NCI-H446 (cell line): Measurements from ENCODE around the gene MRPL33.

Source experiments
- DNase-seq, 2 experiments: peaks; one replicate each; lab custom pipeline; 2025; lab: John Stamatoyannopoulos, UW

MRPL33 gene

GRCh38 chr2:27809761-27810241 lies 38.3 kb downstream of the MRPL33 start:
- DNase-seq: no peak

DNA sequence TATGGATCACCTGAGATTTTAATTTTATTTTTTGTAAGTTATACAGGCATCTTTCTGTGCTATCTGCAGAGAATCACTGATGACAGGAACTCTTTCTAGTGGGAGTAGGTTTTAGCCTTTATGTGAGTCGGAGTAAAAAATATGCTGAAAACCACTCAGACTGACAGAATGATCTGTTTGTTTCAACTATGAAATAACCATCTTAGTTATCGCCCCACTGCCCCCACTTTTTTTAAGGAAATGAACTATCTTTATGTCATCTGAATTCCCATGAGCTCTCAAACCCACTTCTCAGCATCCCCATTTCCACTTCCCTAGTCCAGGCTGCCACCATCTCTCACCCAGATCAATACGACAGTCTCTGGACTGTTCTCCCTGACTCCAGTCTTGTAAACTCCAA lies 38.9 kb downstream of the MRPL33 start:
- no peak for DNase-seq

DNA sequence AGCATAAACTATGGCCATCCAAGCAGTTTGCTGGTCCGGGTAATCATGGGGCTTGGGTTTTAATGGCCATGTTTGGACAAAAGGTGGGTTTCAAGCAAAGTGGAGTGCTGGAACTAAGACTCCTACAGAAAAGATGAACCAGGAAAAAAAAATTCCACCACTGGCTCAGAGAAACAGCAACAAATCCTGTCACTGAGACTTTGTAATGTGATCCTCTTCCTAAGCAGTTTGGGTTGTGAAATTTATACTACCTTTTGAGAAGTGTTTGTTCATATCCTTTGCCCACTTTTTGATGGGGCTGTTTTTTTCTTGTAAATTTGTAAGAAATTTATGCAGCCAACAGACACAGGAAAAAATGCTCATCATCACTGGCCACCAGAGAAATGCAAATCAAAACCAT lies 40.2 kb downstream of the MRPL33 start:
- no peak for DNase-seq

DNA sequence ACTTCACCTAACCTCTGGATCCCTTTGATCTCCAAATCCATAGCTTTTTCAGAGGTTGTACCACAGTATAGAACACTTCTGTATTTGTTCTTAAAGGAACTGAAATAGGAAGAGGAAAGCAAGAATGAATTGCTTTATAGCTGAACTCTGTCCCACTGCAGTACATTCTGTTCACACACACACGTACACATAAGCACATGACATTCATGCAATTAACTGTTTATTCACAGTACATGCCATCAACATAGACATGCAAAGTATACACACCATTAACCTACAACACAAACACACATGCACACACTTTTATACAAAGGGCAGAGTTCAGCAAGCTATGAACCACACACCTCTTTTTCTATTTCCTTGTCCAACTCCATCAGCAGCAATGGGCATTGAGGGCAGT lies 43.2 kb downstream of the MRPL33 start:
- no peak for DNase-seq

DNA sequence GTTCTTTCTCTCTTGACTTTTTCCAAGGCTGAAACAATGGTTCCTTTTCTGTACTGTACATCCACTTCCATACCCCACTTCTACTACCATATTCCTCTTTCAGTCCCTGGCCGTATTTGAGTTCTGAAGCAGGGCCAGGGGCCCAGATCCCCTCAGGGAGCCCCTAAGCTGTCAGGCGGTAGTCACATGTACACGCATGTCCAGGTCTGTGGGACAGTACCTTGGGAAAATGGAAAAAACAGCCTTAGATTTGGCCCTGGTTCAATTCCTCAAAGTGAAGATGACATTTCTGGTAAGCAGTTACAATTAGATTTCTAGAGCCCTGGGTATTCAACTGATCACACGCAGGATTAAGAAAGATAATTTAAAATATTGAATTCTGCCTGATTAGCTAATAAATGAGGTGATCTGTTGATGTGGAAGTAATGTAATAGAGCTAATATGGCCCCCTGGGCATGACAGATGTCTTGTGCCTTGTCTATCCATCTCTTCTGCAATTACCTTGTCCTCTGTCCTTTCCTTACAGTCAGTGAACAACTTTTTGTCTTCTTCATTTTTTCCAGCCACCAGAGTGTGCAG lies 44.4 kb downstream of the MRPL33 start:
- DNase-seq: no peak

- no peak for DNase-seq
These were observed 50.5 kb downstream of the MRPL33 start for GRCh38 chr2:27822049-27822448.

DNA sequence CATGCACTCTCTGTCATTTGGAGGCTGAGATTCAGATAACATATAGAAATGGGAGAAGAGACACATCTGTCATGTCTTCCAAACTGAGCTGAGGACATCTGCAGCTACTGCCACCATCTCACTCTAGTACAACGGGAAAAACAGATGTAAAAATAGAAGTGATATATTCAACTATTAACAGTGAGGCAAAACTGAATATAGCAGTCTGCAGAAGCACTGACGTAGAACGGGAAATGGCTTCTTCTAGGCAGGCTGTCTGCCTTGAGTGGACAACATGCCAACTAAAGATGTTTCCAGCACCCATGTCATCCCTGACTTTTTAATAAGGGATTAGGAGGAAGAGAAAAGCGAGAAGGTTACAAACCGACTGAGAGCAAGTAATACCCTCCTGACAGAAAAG lies 51.6 kb downstream of the MRPL33 start:
- DNase-seq: no peak

DNA sequence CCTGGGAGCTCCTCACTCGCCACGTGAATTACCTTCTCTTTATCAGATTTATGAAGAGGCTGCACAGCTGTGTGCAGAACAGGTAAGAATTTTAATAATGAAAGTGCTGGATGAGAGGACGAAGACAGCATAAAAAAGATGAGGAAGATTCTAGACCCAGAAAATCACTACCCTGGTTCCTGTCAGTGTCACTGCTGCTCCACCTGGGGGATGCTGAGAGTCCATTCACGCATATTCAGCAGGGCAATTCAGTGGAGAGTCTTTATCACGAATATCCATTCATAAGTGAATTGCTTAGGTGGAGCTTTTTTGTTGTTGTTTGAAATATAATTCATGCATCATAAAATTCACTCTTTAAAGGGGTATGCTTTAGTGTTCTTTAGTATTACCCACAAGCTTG lies 52.0 kb downstream of the MRPL33 start:
- no peak for DNase-seq

DNA sequence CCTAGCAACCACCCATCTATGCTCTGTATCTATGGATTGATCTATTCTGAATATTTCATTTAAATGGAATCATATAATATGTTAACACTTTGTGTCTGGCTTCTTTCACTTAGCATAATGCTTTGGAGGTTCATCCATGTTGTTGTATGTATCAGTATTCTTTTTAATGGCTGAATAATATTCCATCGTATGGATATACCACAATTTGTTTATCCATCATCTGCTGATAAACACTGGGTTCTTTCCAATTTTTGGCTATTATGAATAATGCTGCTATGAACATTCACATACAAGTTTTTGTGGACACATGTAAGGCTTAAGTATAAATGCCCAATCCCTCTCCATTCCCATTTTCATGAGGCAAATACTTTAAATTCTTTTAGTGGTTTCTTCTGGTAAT lies 52.9 kb downstream of the MRPL33 start:
- DNase-seq: no peak

DNA sequence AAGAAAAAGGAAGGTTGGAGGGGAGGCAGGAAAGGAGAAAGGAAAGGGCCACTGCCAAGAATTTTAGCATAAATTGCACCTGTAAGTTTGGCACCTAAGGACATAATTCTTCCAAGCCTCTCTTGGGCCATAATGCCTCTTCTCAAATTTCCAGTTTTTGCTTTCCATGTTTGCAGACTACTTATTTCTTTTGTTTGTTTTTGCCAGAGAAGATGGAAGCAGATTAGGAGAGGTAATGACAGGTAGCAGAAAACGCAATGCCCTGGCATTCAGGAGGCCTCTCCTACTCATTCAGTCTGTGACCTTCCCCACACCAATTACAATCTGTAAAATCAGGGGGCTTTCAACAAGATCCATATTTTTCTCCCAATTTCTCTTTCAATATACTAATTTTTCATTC lies 56.8 kb downstream of the MRPL33 start:
- no peak for DNase-seq
